Measurements from ENCODE around the gene PITPNM3.

Gene PITPNM3

DNA sequence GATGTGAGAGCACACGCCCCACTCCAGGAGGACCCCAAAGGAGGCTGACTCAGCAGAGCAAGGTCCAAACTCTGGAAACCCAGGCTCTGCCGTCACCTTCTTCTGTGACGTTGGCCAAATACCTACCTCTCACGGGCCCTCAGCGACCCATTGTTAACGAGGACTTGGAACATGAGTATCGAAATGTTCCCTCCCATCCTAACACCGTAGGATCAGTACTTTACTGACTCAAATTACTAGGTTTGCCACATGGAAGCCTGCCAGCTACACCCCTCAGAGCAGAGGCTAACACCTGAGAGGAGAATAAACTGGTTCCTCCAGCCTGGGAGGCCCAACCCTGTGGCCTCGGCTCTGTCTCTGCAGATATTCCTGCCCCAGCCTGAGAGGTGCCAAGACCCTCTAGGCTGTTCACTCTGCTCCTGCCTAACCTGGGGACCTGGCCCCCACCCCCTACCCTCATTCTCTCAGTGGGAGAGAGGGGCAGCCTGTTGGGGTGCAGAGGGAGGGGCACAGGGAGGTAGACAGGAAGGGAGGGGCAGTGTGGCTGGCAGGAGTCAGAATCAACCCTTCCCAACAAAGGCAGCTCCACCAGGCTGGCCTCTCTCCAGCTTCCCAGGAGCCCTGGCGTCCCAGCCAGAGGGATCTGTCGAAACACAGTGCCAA, 4.4 kb downstream of the PITPNM3 start:
- DNase-seq (ENCODE audit: low read depth) = no peak

- DNase-seq (ENCODE audit: low read depth) = no peak
Measured at GRCh38 chr17:6551356-6551755, 5.0 kb downstream of the PITPNM3 start.

- DNase-seq (ENCODE audit: low read depth) = no peak
Measured at GRCh38 chr17:6549384-6550036, 6.8 kb downstream of the PITPNM3 start.

DNA sequence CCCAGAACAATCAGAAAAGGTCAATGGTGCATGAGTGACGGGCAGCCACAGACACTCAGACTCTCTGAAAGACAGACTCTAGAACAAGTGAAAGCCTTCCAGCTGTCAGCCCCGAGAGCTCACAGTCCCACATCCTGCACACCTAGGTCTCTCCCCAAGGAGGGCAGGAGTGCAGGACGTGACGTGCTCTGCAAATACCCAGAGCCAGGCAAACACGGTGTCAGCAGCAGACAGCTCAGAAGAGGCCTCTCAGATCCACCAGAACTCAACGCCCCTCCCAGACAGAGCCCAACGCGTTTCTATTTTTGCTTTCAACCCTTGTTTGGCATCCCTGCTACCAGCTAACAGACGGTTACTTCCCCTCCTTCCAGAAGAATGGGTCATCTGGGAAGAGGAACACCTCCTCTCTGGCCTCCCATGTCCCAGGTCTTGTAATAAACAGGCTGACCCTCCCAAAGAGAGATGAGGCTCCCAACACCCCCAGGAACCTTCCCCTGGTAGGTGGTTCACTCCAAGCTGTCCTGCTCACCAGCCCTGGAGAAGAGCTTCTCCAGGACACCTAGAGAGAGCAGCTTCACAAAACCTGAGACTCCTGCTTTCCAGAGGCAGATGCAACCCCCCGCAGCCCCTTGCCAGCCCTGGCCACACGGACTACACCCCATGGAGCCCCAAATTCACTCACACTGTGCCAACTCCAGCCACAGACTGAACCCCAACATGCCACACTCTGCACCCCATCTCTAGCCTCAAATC, 7.6 kb downstream of the PITPNM3 start:
- no peak for DNase-seq (ENCODE audit: low read depth)

GRCh38 chr17:6548034-6548433, 8.3 kb downstream of the PITPNM3 start:
- no peak for DNase-seq (ENCODE audit: low read depth)

DNA sequence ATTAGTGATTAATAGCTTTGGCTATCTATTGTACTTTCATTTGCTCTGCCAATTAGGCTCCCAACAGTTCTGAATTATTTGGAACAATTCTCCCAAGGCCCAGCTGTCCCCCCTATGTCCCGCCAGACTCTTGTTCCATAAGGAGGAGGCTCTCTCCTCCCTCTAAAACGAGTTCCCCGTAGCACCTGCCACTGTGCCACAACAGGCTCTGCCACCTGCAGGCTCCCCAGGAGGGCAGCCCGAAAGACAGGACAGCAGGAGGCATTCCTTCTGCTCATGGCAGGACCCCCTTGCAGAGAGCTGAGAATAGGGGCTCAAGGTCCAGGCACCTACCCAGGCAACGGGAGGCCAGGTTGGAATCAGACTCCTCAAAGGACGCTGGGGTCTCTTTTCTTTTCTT, 9.0 kb downstream of the PITPNM3 start:
- no peak for DNase-seq (ENCODE audit: low read depth)

GRCh38 chr17:6546069-6546718, 10.2 kb downstream of the PITPNM3 start:
- no peak for DNase-seq (ENCODE audit: low read depth)

GRCh38 chr17:6545291-6545690, 11.1 kb downstream of the PITPNM3 start:
- DNase-seq (ENCODE audit: low read depth) = no peak

DNA sequence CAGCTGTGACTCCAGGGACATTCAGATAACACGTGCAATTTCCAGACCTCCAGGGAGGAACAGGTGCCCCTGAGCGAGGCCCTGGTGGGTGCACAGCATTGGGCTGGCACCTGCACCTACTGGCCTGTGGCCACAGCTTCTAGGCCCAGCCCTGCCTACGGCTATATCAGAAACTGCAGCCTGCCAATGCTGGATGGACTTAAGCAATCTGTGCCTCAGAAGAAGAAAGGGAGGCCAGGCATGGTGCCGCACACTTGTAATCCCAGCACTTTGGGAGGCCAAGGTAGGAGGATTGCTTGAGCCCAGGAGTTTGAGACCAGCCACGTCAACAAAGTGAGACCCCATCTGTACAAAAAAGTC, 12.4 kb downstream of the PITPNM3 start:
- DNase-seq (ENCODE audit: low read depth) = no peak

- DNase-seq (ENCODE audit: low read depth) = no peak
Measured at GRCh38 chr17:6543079-6544010, 13.0 kb downstream of the PITPNM3 start.

DNA sequence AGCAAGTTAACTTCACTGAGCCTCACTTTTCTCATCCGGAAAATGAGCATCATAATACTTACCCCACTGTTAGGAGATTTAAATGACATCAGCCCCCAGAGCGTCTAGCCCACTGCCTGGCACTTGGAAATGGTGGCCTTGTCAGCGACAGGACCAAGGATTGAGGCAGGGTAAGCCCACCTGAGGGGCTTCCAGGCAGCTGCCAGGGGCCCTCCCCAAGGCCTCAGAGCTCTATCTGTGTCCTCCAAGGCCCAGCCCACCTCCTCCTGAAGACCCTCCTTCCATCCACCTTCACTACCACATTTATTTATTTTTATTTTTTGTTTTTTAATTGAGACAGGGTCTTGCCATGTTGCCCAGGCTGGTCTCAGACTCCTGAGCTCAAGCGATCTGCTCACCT, 13.8 kb downstream of the PITPNM3 start:
- no peak for DNase-seq (ENCODE audit: low read depth)

DNA sequence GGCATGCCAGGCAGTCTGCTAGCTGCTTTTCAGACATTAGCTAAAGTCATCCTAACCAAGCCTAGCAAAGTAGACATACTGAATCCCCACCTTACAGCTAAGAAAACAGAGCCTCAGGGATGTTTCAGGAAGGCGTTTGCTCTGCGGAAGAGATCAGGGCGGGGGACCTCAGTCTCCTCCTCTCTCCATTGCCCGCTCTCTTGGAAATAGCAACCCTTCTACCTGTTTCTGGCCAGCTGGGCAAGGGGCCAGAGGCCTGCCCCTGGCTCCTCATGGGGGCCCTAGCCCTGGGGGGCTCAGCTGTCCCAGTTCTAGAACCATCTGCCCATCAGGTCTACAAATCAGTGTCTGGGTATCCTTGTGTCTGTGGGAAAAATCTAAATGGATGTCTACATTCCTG, 14.5 kb downstream of the PITPNM3 start:
- no peak for DNase-seq (ENCODE audit: low read depth)

GRCh38 chr17:6539871-6540270, 16.5 kb downstream of the PITPNM3 start:
- DNase-seq (ENCODE audit: low read depth) = no peak

GRCh38 chr17:6536566-6537065, 19.7 kb downstream of the PITPNM3 start:
- DNase-seq (ENCODE audit: low read depth) = no peak

DNA sequence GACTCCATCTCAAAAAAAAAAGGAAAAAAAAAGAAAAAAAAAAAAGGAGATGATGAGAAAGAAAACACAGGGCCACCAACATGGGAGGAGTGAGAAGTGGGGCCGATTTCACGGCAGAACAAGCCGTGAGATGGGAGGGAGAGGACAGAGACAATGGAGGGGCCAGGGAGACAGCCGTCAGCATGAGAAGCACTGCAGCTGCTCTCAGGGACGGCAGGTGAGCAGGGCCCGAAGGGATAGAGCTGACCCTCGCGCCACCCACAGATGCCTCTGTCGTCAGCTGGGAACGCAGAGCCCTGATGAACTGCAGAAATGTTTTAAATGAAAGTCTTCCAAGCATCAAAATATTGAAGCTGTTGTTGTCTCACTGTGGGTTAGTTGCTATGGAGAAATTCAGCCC, 20.3 kb downstream of the PITPNM3 start:
- no peak for DNase-seq (ENCODE audit: low read depth)

- DNase-seq (ENCODE audit: low read depth) = no peak
Measured at GRCh38 chr17:6534846-6535514, 21.4 kb downstream of the PITPNM3 start.

- no peak for DNase-seq (ENCODE audit: low read depth)
Measured at GRCh38 chr17:6532441-6532885, 23.9 kb downstream of the PITPNM3 start.

- DNase-seq (ENCODE audit: low read depth) = no peak
Measured at GRCh38 chr17:6531575-6531974, 24.8 kb downstream of the PITPNM3 start.

DNA sequence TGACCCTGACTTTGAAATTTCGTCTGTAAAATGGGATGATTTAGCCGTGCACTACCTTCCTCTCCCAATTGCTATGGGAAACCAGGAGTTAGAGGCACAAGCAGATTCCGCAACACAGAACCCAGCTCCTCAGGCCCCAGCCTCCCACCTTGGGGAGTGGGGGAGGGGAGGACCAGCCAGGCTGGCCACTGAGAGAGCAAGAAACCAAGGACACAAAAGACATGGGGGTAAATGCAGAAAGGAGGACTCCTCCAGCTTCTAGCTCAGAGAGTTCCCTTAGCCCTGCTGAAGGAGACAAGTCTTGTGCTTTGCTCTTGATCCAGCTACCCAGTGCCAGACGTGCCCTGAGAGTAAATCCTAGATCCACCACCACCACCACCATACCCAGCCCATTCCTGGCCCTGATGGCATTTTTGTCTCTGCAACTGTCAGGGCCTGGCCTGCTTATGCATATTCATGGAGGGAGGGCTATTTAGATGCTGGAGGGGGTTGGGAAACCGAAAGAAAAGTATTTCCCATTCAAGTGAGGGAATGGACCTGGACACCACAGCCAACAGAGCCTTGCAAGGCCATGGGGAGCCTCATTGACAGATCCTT, 25.9 kb downstream of the PITPNM3 start:
- no peak for DNase-seq (ENCODE audit: low read depth)

GRCh38 chr17:6528557-6528956, 27.8 kb downstream of the PITPNM3 start:
- no peak for DNase-seq (ENCODE audit: low read depth)

Measured in HS-5 (cell line).